GM12878 (cell line): ENCODE results near the gene ZCCHC3. TPM values are rescaled to one million over a fixed set of nuclear protein-coding genes. Genes with fewer than 3 reads are reported as not detected.

Source experiments
- ATAC-seq: fragments of 200-7000 bp; cut with Tn5 transposase; 3 replicates; pipeline ENCODE4 v1.9.1; 2020; ENCODE audit warnings: mild to moderate bottlenecking, moderate library complexity
- BruUV-seq: library from RNA; stranded (reverse); fragments of 400-500 nt; replicated peaks from 2 replicates; lab custom pipeline; 2021; lab: Mats Ljungman, UMichigan
- CTCF ChIA-PET: fragments of 300-600 bp; sonication (Branson Sonifier 250); formaldehyde crosslinking; extraction: SDS; loops from one replicate; lab custom pipeline; 2021; ENCODE audit warnings: inconsistent platforms; lab: Yijun Ruan, JAX
- POLR2A ChIA-PET: fragments of 350-600 bp; formaldehyde crosslinking; extraction: SDS; loops from one replicate; lab custom pipeline; 2021; ENCODE audit warnings: inconsistent platforms; lab: Charles Lee
- RAD21 ChIA-PET: fragments of 300-600 bp; sonication (Branson Sonifier 250); formaldehyde crosslinking; loops from one replicate; lab custom pipeline; 2023; ENCODE audit warnings: antibody characterized with exemption; ENCODE audit not compliant: unreplicated experiment; lab: Charles Lee
- SMC1A ChIA-PET: fragments of 300-600 bp; sonication (Branson Sonifier 250); formaldehyde crosslinking; loops from one replicate; lab custom pipeline; 2023; ENCODE audit not compliant: unreplicated experiment, uncharacterized antibody; lab: Charles Lee
- DNase-seq: peaks from one replicate; pipeline ENCODE4 v3.0.0-alpha.2; 2011; ENCODE audit warnings: low read depth, low spot score
- FAIRE-seq: peaks from 3 replicates; lab custom pipeline; 2011; peaks lifted over from hg19 to GRCh38; lab: Jason Lieb, UNC
- H2AFZ ChIP-seq: 2 replicates; pipeline ENCODE4 v1.6.0; 2011; ENCODE audit warnings: low read depth, low read length, control low read depth; ENCODE audit not compliant: control insufficient read depth
- H3K27ac ChIP-seq: 2 replicates; pipeline ENCODE4 v1.5.1; 2011; ENCODE audit warnings: control low read depth; ENCODE audit not compliant: control insufficient read depth, insufficient read depth
- H3K27me3 ChIP-seq, 2 experiments: replicated peaks in 1 of 2; 2 replicates each; pipeline versions ENCODE4 v1.6.0 to v1.6.1; 2011; ENCODE audit warnings: low read length in 1 of 2; ENCODE audit not compliant: control insufficient read depth in 2 of 2, insufficient read depth in 2 of 2
- H3K36me3 ChIP-seq, 2 experiments: 2 replicates each; pipeline ENCODE4 v1.5.1; 2011; ENCODE audit warnings: low read length in 1 of 2; ENCODE audit not compliant: control insufficient read depth in 2 of 2, insufficient read depth in 2 of 2
- H3K4me1 ChIP-seq: 2 replicates; pipeline ENCODE4 v1.6.1; 2011; ENCODE audit warnings: mild to moderate bottlenecking, low read length, moderate library complexity, mixed read lengths; ENCODE audit not compliant: control insufficient read depth, insufficient read depth
- H3K4me2 ChIP-seq: 2 replicates; pipeline ENCODE4 v1.6.0; 2011; ENCODE audit warnings: control low read depth; ENCODE audit not compliant: control insufficient read depth, insufficient read depth
- H3K4me3 ChIP-seq: fragments of 200-600 bp; sonication (generic); 2 replicates; pipeline ENCODE4 v1.5.1; 2016
- H3K79me2 ChIP-seq: 2 replicates; pipeline ENCODE4 v1.6.0; 2011; ENCODE audit warnings: low read length; ENCODE audit not compliant: control insufficient read depth, insufficient read depth
- H3K9ac ChIP-seq: 2 replicates; pipeline ENCODE4 v1.8.0; 2011; ENCODE audit warnings: low read length, control low read depth, mixed read lengths; ENCODE audit not compliant: control insufficient read depth, insufficient read depth
- H3K9me3 ChIP-seq: replicated peaks from 3 replicates; pipeline ENCODE4 v1.5.1; 2011; ENCODE audit warnings: mild to moderate bottlenecking, low read length; ENCODE audit not compliant: control insufficient read depth, insufficient read depth
- H4K20me1 ChIP-seq: 2 replicates; pipeline ENCODE4 v1.6.0; 2011; ENCODE audit not compliant: control insufficient read depth, insufficient read depth
- BHLHE40 ChIP-seq, 2 experiments: fragments of 450-650 bp in 1 of 2; IDR thresholded peaks; 2 replicates each; pipeline ENCODE4 v1.6.1; 2011 to 2017; ENCODE audit warnings: low read depth in 2 of 2, borderline replicate concordance in 1 of 2, improper control_type of control experiment in 1 of 2, low read length in 1 of 2, mild to moderate bottlenecking in 1 of 2
- CHD4 ChIP-seq: fragments of 200-600 bp; sonication (generic); IDR thresholded peaks from 2 replicates; pipeline ENCODE4 v1.6.1; 2016; ENCODE audit warnings: mild to moderate bottlenecking
- CREM ChIP-seq: IDR thresholded peaks from 2 replicates; pipeline ENCODE4 v1.6.1; 2014; ENCODE audit warnings: antibody characterized with exemption, low read depth
- JUNB ChIP-seq: IDR thresholded peaks from 2 replicates; pipeline ENCODE4 v1.6.1; 2016; ENCODE audit warnings: antibody characterized with exemption, mild to moderate bottlenecking
- JUND ChIP-seq: IDR thresholded peaks from 2 replicates; pipeline ENCODE4 v1.6.1; 2012; ENCODE audit warnings: low read depth, mild to moderate bottlenecking, low read length, improper control_type of control experiment, moderate library complexity
- KLF5 ChIP-seq: fragments of 450-650 bp; IDR thresholded peaks from 2 replicates; pipeline ENCODE4 v1.6.1; 2014; ENCODE audit warnings: mild to moderate bottlenecking; ENCODE audit not compliant: partially characterized antibody
- MYC ChIP-seq: IDR thresholded peaks from 2 replicates; pipeline ENCODE4 v1.6.1; 2011; ENCODE audit warnings: mild to moderate bottlenecking, low read length, moderate library complexity, inconsistent platforms; ENCODE audit not compliant: insufficient read depth, insufficient replicate concordance, insufficient read length, severe bottlenecking
- NBN ChIP-seq: fragments of 450-650 bp; IDR thresholded peaks from 2 replicates; pipeline ENCODE4 v1.6.1; 2016
- POU2F2 ChIP-seq: IDR thresholded peaks from 3 replicates; pipeline ENCODE4 v1.6.1; 2011; ENCODE audit warnings: low read depth, mild to moderate bottlenecking, low read length, borderline replicate concordance
- PRDM15 ChIP-seq: fragments of 450-650 bp; formaldehyde crosslinking; IDR thresholded peaks from 2 replicates; pipeline ENCODE4 v1.4.0; 2020; ENCODE audit warnings: mild to moderate bottlenecking, moderate library complexity
- RAD21 ChIP-seq: IDR thresholded peaks from 2 replicates; pipeline ENCODE4 v1.6.1; 2011; ENCODE audit warnings: mild to moderate bottlenecking, low read depth, low read length, moderate library complexity; ENCODE audit not compliant: insufficient read depth
- SRF ChIP-seq, 2 experiments: IDR thresholded peaks; 2 replicates each; pipeline ENCODE4 v1.6.1; 2011; ENCODE audit warnings: low read depth in 2 of 2, low read length in 2 of 2, mild to moderate bottlenecking in 1 of 2, moderate library complexity in 1 of 2
- ZNF217 ChIP-seq: fragments of 450-650 bp; IDR thresholded peaks from 2 replicates; pipeline ENCODE4 v1.6.1; 2017; ENCODE audit warnings: antibody characterized with exemption, mild to moderate bottlenecking
- ZSCAN29 ChIP-seq: fragments of 450-650 bp; IDR thresholded peaks from 2 replicates; pipeline ENCODE4 v1.6.1; 2017; ENCODE audit warnings: mild to moderate bottlenecking, moderate library complexity
- WGBS: methylation state at CpG from one replicate; pipeline ENCODE4 v1.1.6; 2016; ENCODE audit warnings: low lambda C conversion rate; ENCODE audit not compliant: insufficient replicate concordance, insufficient coverage; ENCODE audit errors: missing lambda C conversion rate; 5-methylcytosine and 5-hydroxymethylcytosine counted together
- in situ Hi-C: fragments of 300-500 bp; cut with MboI; formaldehyde crosslinking; loops from 9 replicates; pipeline ENCODE4 v1.14.3; 2018; ENCODE audit warnings: mixed read lengths
- intact Hi-C: fragments of 100-400 bp; cut with micrococcal nuclease; formaldehyde crosslinking; loops from one replicate; pipeline ENCODE4 v1.14.2; 2022; ENCODE audit not compliant: unreplicated experiment
- polyA plus RNA-seq, 11 experiments: library from polyadenylated mRNA; depleted of rRNA in 4 of 11; unstranded in 6 of 11; stranded (reverse) in 5 of 11; fragments of >200 nt; fragmentation: Nextera tagmentation in 4 of 11; fragmentation: Illumina TruSeq in 1 of 11; extraction: Ambion mirVana in 4 of 11; extraction: Trizol in 1 of 11; gene quantifications; 1 replicate in 1 of 11; 2 replicates in 10 of 11; pipeline versions ENCODE4 v1.2.1 to v1.2.3, GENCODE V29; 2011 to 2016; ENCODE audit warnings: inconsistent platforms in 2 of 11, missing spikeins in 2 of 11, low read depth in 1 of 11
- total RNA-seq, 4 experiments: library from RNA; depleted of rRNA in 3 of 4; stranded (reverse); fragments of >200 nt in 3 of 4; fragmentation: Illumina TruSeq in 1 of 4; extraction: Trizol in 1 of 4; gene quantifications; 2 replicates each; pipeline versions ENCODE4 v1.2.1 to v1.2.3, GENCODE V29; 2013 to 2021
- TF ChIP-seq, protein P1 (sequence below): IDR thresholded peaks from 2 replicates; pipeline ENCODE4 v1.6.1; 2011; ENCODE audit warnings: borderline replicate concordance, low read depth, mild to moderate bottlenecking, moderate library complexity, low read length; ENCODE audit not compliant: insufficient read depth, poor library complexity, severe bottlenecking
- TF ChIP-seq, protein P2 (sequence below): fragments of 450-650 bp; IDR thresholded peaks from 2 replicates; pipeline ENCODE4 v1.6.1; 2016; ENCODE audit warnings: mild to moderate bottlenecking

Gene ZCCHC3
- total and polyA plus RNA-seq, 10 of the 15 experiments (the other 5 are each of a cell fraction or from before 2014, with no cell fraction given): 5.3 to 36.1 (median 17.2) TPM

DNA sequence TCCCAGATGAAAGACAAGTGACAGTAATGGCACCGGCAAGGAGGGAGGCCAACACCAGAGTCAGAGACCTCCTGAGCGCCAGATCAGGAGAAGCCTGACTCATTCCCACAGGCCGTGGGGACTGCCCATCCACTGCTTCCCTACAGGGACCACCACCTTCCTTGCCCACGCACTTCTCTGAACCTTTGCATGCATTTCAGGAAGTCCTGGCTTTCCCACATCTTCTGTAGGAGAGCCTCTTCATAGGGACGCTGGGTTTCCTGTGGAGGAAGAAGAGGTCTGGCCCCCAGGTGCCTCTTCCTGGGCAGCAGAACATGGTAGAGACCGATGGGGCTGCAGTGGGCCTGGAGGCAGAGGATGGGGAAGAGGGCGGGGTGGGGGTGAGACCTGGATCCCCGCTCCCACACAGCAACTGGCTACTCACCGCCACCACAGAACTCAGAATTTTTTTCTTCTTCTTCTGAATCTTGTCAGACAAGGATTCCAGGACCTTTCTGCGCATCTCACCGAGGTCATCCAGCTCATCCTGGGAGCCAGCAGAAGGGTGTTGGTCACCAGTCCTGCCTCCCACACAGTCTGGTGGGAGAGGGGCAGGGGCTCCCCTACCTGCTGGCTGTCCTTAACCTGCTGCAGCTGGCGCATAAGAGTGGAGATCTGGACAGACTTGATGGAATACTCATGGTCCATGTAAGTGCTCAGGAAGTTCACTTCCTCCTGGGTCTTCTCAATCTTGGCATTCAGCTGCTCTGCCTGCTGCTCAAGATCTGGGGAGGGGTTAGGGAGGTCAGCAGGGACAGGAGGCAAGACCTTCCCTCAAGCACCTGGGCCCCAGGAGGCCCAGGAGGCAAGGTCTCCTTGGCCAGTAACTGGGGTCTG is 20.5 kb upstream of the ZCCHC3 start:
- 84% methylated on average over 12 of the region's 12 CpGs for WGBS
- no peaks in the 10 kb centered on the region for H3K79me2 ChIP-seq
- no peak overlapping the region for H3K27ac ChIP-seq
- in situ Hi-C loops (no loop called here), intact Hi-C loops (no loop called here)
- no peak for DNase-seq
- BruUV-seq: no TSS peak
- no peaks in the 10 kb centered on the region for H3K4me1 ChIP-seq
- no peak overlapping the region for H2AFZ ChIP-seq
- ChIA-PET RAD21 (no interaction called here), POLR2A (no interaction called here), SMC1A (no interaction called here), CTCF (no interaction called here)
- H4K20me1 ChIP-seq: no peaks in the 10 kb centered on the region
- no peaks in the 10 kb centered on the region for H3K27me3 ChIP-seq
- H3K9me3 ChIP-seq: no peaks in the 10 kb centered on the region
- no peak for FAIRE-seq
- H3K4me2 ChIP-seq: no peak overlapping the region
- H3K4me3 ChIP-seq: no peak overlapping the region
- no peak overlapping the region for H3K9ac ChIP-seq
- peaks cover 2 to 3% of the 10 kb centered on the region in 2 experiments; a peak in 3 of 4 replicates for H3K36me3 ChIP-seq
- no peak for ATAC-seq
- TF ChIP-seq NBN (no peak), CREM (no peak), ZNF217 (no peak), BHLHE40 (IDR thresholded peaks at IDR 0.05; ENCODE audit: borderline replicate concordance in 1 of 2, low read depth in 2 of 2, low read length in 1 of 2) (no peak), JUNB (no peak), CHD4 (no peak), ZSCAN29 (no peak), SRF (IDR thresholded peaks at IDR 0.05; ENCODE audit: low read depth in 2 of 2, low read length in 2 of 2) (no peak), JUND (no peak), POU2F2 (no peak), KLF5 (no peak), PRDM15 (CRISPR knock-in tag) (no peak), RAD21 (no peak), MYC (no peak)
- TF ChIP-seq, protein P1, sequence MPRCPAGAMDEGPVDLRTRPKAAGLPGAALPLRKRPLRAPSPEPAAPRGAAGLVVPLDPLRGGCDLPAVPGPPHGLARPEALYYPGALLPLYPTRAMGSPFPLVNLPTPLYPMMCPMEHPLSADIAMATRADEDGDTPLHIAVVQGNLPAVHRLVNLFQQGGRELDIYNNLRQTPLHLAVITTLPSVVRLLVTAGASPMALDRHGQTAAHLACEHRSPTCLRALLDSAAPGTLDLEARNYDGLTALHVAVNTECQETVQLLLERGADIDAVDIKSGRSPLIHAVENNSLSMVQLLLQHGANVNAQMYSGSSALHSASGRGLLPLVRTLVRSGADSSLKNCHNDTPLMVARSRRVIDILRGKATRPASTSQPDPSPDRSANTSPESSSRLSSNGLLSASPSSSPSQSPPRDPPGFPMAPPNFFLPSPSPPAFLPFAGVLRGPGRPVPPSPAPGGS: no peak
- TF ChIP-seq, protein P2, sequence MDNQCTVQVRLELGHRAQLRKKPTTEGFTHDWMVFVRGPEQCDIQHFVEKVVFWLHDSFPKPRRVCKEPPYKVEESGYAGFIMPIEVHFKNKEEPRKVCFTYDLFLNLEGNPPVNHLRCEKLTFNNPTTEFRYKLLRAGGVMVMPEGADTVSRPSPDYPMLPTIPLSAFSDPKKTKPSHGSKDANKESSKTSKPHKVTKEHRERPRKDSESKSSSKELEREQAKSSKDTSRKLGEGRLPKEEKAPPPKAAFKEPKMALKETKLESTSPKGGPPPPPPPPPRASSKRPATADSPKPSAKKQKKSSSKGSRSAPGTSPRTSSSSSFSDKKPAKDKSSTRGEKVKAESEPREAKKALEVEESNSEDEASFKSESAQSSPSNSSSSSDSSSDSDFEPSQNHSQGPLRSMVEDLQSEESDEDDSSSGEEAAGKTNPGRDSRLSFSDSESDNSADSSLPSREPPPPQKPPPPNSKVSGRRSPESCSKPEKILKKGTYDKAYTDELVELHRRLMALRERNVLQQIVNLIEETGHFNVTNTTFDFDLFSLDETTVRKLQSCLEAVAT: no peak
